ENCODE results near the gene CACNA2D1. TPM values are rescaled to one million over a fixed set of nuclear protein-coding genes. Genes with fewer than 3 reads are reported as not detected.

CACNA2D1 gene
- total RNA-seq, 1 experiment from 2014 or later: 4.3 TPM

DNA sequence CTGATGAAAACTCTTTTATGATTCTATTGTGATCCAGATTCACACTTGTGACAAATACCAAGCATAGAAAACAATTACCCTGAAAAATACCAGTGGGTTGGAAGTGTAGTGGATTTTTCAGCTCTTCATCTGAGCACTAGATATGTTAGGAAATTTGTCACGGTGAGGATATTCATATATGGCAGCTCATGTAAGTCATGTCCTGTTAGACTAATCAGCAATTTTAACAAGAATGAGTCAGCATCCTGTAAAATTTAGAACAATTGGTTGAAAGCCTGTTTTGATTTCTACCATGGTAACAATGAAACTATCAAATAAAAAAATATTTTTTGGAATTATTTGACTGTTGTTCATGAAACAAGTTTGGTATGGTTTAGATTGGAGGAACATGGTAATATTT lies 334.3 kb downstream of the CACNA2D1 start:
- peak; percentile 19 for DNase-seq (ENCODE audit: low read depth)

DNA sequence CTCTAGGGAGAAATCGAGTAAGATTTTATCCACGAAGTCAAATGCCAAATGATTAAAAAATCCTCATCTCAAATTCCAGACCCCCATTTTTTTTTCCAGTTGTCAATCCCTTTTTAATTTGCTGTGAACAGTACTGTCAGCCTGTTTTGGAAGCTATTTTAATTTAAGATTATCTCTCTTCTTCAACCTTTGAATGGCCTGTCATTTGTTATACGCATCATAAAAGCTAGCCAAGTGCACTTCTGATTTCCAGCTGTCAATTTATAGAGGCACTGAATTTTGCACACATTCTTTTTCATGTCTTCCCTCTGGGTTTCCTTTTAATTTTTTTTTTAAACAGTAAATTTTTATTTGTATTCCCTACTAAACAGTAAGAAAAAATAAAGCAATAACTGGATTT lies 337.4 kb downstream of the CACNA2D1 start:
- no peak for DNase-seq (ENCODE audit: low read depth)

DNA sequence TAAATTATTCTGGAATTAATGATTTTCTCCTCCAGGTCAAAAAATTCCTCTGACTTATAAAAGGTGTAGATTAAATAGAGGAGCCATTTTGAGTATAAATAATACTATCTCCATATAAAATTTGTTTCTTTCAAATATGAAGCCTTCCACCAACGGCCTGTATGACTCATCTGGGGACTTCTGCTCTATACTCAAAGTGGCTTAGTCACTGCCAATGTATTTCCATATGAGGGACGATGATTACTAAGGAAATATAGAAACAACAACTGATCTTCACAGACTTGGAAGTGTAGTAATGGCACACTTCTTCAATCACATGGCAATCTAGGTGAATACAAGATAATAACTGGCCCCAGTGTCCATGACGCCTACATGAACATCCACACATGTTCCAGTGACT lies 338.1 kb downstream of the CACNA2D1 start:
- DNase-seq (ENCODE audit: low read depth): peak; percentile 79

DNA sequence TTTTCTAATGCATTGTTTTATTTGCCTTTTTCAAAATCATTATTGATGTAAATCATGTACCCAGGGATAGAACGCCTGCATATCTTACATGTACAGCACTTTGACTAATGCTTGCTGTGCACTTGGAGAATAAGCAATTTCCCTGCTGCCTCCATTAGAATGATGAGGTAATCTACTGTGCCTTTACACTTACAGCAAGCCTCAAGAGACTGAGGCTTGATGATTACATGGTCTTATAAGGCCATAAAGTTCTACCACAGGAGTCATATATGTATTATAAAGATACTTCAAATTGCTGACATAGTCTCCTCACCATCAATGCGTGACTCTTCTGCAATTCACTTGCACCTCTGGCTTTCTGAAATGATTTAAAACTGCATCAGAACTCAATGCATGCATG lies 345.2 kb downstream of the CACNA2D1 start:
- no peak for DNase-seq (ENCODE audit: low read depth)

DNA sequence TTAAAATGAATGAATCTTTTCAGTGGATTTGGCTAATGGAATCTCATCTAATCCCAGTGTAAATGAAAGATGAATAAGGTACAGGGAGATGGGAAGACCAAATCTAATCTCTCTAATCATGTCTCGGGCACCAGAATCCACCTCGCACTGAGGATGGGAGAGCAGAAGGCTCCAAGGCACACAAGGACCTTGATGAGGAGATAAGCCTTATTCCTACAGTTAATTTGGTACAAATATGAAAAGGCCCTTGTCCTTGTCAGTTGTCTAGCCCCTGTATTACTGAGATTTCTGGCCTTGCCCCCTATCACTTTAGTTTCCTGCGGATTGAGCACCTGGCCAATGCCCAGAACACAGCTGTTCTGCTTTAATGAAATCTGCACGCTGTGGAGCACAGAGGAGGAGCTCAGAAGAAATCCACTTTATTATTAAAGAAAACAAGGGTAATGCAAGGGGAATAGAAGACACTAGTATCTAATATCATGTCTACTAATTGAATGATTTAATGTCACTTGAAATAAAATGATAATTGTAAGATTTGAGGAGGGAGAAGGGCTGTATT lies 352.4 kb downstream of the CACNA2D1 start:
- no peak for DNase-seq (ENCODE audit: low read depth)

DNA sequence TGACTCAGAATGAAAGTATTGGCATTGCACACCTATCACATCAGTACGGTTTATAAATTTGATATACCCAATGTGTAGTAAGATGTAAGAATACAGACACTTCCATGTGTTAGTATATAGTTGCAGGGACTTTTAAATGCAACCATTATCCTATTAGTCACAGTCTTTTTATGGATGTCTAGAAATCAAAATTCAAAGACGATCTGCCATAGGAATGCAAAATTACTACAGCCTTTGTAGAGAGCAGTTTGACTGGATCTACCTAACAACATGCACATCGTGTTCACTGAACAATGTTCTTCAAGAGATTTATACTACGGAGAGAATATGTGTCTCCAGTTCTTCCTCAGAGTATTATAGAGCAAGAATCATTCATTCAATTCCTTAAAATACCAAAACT lies 356.5 kb downstream of the CACNA2D1 start:
- no peak for DNase-seq (ENCODE audit: low read depth)

DNA sequence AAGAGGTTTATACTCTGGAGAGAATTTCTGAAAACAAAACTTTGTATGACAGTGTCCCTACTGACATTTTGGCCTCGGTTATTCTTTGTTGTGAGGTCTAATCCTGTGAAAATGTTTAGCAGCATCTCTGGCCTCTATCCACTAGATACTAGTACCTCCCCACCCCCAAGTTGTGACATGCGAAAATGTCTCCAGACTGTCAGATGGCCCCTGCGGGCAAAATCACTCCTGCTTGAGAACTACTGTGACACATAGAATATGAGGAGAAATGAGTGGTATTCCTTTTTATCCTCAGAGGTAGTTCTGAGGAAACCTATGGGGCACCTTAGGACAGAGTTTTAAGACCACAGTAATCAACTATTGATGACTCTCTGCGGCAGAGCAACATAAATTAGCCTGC lies 358.5 kb downstream of the CACNA2D1 start:
- DNase-seq (ENCODE audit: low read depth): no peak

DNA sequence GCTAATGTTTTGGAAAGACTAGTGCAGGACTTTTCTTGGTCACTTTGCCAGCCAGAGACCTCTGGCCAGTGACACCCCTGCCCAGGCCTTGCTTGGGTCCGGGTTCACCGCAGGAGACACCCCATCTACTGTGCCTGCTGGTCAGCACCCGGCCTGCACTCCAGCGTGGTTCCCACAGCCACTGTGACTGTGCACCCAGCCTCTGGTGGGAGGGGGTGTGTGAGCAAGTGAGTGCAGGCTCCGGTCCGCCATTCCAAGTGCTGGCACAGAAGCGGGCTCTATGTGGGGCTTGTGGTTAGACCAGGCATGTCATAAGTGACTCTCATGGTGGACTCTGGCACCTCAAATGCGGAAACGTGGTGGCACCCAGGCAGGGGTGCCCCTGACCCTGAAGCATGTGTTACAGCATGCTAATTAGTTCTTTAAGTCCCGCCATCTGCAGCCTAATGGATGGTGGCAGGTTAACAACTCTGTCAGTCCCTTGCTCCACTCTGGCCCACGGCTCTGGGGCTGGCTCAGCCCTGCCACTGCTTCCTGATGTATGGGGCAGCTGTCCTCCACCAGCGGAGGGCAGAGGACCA lies 361.8 kb downstream of the CACNA2D1 start:
- no peak for DNase-seq (ENCODE audit: low read depth)

DNA sequence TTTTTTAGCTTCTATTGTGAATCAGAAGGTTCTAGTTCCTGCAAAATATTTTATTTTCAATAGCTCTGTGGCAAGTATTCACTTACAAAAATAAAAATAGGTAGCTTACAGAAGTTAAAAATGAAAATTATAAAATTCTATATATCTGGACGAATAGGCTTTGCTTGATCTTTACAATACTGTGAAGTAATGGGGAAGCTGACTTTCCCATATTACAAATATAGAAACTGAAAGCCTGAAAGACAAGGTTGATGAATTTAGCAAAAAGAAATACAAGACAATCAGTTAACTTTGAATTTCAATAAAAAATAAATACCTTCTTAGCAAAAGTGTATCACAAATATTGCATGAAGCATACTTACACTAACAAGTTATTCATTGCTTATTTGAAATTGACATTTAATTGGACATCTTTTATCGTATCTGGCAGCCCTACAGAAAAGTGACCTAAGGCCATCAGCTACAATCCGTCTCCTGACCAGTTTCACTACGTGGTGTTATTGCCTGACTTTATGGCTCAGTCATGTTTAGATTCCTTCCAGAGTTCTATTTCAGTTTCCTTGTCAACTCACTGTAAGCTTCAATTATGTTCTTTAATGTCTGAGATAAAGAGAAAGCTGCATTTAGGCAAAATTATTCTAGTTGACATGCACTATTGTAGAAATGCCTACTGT lies 363.2 kb downstream of the CACNA2D1 start:
- DNase-seq (ENCODE audit: low read depth): no peak

DNA sequence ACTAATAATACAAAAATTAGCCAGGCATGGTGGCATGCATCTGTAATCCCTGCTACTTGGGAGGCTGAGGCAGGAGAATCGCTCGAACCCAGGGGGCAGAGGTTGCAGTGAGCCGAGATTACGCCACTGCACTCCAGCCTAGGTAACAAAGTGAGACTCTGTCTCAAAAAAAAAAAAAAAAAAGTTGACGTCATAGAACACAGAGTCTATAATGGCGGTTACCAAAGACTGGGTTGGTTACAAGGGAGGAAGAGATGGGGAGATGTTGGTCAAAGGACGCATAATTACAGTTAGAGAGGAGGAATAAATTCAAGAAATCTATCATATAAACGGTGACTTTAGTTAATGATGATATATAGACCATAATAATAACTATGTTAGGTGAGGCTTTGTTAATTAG lies 364.1 kb downstream of the CACNA2D1 start:
- no peak for DNase-seq (ENCODE audit: low read depth)

DNA sequence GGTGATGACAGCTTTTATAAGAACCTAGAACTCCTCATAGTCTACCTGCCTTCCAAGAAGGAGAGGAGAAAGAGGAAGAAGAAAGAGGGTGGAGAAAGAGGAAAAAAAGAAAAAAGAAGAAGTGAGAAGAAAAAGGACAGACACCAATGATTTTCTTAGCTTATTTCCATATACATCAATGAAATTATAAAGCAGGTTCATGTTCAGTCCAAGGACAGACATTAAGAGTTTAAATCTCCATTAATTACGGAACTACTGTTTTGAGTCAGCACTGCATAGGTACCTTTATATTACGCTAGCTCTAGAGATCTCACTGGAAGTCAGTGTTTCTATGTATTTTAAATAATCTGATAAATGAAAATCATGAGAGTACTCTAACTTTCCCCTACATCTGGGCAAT lies 364.8 kb downstream of the CACNA2D1 start:
- no peak for DNase-seq (ENCODE audit: low read depth)

DNA sequence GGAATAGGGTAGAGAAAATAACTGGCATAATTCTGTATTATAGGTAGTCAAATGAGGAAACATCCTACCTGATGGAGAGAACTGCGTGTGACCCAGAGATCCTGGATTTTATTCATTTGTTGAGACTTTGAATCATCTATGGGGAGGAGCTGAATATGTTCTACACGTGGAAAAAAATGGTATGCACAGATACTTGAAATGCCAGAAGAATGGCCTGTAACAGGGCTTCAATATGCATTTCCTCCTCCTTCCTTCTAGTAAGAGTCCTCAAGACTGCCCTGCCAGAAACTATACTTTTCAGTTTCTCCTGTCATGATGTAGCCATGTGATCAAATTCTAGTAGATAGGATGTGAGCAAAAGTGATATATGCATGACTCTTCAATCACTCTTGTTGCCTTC lies 372.1 kb downstream of the CACNA2D1 start:
- DNase-seq (ENCODE audit: low read depth): no peak

DNA sequence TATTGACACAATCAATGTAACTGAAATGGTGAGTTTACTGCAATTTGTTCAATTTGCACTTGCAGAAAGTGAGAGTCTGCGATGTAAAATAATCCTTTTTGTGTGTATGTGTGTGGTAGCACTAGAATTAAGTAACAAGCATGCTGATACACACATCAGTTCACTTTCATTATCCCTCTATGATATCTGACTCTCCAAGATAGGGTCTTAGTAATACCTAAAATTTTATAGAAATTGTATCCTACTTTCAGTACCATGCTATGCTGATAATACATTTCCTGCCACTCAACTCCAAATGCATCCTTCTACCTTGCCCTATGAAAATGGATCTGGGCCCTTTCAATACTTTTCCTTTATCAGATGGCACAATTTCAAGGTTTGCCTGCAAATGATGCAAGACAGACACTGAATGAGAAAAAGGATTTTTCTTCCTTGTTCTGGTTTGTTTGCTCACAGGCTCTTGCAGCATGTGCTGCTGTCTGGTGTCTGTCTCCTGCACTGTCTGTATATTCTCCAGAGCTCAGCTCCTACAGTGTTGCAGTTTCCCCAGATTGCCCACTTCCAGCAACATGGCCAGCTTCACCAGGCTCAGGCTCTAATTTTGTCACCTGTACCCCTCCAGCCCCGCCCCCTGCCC lies 375.8 kb downstream of the CACNA2D1 start:
- DNase-seq (ENCODE audit: low read depth): no peak

DNA sequence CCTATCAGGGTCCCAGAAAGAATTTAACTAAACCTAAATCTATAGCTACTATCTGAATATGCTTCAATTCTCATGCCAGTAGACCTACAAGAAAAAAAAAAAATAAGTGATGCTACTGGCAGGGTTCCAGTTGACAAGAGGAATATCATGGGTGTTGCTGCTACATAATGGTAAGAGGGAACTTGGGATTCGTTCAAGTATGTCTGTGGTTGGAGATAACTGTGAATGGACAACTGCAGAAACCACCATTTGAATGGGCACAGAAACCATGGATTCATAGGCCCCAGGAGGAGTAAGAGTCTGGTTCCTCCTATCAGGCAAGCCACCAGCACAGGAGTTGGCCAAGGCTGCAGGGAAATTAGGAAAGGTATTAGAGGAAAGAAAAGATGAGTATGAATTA lies 386.1 kb downstream of the CACNA2D1 start:
- DNase-seq (ENCODE audit: low read depth): no peak

DNA sequence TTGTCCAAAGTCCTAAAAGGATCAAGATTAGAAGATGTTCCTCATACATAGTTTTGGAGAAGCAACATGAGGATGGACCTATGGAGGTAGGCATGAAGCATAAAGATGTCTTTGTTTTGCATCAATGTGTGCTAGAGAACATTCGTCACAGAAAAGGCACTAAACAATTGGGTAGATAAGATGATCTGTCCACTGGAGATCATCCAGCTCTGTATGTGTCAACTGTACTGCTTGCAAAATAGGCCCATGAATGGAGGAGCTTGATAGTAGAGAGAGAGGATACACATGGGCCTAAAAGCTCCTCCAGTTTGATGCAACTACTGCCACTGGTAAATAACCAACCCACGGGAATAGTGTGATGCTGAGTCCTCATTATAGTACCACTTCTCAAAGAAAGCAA lies 387.3 kb downstream of the CACNA2D1 start:
- no peak for DNase-seq (ENCODE audit: low read depth)

DNA sequence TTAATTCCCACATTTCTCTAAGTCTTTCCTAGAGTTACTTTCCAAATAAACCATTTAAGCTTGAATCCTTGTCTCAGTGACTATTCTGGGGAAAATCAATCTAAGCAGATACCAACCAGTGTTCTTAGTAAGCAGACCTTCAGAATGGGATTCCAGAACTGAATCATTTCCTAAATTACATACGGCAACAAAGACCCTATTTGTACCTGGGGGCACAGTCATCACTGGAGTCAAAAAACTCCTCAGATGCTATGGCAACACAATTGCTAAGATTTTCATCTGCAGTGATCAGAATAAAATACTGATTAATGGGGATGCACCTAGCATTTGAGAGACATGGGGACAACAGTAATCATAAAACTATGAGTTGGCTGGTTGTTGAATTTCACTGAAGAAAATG lies 389.0 kb downstream of the CACNA2D1 start:
- DNase-seq (ENCODE audit: low read depth): no peak

DNA sequence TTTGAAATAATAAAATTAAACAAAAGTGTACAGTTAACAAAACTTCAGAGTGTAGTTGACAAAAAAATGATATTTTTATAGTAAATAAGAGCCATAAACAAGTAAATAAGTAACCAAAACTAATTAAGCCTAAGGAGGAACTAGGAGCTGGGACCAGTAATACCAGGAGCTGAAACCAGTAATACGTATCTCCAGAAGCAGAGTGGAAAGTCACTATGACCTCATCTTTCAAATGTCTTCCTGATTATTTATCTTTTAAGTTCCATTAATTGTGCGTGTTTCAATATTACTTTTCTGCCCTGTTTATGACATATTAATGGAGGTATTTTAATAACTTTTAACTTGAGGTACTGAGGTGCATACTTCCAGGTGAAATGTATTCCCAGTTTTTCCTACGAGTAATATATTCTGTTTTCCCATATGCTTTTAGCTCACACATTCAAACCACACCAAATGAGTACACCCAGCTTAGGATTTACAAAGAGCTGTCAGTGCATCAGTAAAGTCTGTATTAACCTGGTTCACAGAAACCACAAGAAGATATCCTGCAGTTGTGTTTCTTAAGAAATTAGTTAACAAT lies 390.0 kb downstream of the CACNA2D1 start:
- DNase-seq (ENCODE audit: low read depth): no peak

DNA sequence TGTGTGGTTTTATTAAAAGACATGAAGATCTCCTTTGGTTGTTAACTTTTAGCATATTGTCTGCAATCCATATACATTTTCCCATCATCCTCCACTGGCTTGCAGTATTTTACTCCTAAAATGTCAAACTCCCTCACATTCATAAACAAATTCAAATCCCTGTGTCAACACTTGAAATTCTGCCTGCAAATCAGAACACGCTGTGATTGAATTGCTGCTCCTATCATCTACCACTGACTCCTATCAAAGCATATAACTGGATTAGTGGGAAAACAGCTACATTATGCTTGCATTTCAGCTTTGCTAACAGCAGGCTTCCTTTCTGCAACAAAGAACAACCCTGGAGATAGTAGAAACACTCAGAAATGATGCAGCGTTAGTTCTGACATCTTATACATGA lies 392.0 kb downstream of the CACNA2D1 start:
- DNase-seq (ENCODE audit: low read depth): no peak

DNA sequence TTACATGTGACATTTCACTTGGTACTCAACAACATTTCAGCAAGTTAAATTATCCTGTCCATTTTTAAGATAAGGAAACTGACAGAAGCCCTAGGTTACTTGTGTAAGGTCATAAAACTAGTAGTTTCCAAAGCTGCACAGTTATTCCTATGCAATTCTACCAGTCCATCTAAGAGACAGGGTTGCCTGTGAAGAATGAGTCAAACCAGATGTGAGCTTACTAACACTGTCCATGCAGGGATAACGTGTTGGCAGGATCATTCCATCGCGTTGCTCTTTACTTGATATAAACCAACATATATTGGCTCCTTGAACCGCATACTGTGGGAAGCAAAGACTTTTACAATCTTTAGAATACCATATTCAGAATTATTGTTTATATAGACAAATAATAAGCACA lies 392.8 kb downstream of the CACNA2D1 start:
- DNase-seq (ENCODE audit: low read depth): peak; percentile 48

DNA sequence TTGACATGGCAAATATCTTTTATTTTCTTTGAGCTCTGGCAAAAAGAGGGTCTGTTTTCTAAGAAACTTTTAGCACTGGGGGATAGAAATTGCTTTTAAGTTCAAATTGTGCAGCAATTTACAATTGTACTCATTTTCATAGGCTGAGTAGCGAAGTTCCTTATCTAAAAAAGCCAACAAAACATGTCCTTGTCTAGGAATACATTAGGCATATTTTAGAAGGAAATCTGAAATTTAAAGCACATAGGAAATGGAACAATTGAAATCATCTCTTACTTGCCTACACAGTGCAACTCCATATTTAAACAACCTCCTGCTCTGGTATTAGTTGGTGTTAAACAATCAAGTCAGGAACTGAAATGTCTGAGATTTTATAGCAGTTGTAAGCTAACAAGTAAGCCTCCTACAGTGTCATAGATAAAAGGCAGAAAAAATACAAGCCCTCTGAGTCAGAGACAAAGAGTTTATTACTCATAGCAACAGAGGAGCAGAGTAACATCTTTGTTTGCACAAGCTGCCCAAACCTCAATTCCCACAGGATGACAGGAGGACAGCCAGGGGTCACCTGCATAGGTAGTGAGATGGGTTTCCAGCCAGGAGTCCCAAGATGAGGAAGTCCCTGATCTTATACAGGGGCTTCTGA lies 393.6 kb downstream of the CACNA2D1 start:
- DNase-seq (ENCODE audit: low read depth): peak; percentile 77

DNA sequence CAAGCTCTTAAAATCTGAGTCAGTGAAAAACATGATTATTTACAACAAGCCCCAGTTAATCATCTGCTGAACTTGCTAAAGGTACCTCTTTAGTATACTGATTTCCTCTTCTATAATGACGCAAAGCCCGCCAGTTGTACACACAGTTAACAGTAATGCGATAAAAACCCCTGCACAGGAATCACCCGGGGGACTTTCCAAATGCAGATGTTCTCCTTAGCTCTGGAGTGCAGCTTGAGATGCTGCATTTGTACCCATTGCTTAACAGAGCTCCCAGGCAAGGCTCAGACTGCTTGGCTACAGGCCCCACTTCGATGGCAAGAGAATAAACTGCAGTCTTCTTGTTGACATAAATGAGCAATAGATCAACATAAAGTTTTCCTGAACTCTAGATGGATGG lies 394.1 kb downstream of the CACNA2D1 start:
- peak; percentile 10 for DNase-seq (ENCODE audit: low read depth)

DNA sequence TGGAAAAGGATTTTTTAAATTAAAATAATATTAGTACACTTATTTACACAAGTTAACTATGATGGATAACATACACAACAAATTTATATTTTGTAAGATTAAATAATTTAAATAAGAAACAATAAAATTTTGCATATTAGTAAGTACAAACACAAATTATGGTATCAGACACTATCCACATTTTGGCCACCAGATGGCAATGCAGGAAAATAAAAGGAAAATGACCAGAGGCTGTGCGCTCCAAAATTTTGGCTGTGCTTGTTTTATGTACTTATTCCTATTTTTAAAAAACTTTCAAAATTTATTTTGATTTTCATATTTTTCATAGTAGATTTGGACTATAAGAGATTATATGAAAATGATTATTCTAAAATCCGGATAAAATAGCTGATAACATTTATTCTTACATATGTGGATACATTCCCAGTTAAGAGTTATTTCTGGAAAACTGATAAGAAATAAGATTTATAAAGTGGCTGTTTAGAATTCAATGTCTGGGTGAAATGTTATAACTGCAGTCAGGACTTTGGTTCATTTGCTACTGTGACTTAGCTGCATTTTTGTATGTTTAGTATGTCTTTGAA lies 399.0 kb downstream of the CACNA2D1 start:
- peak; percentile 36 for DNase-seq (ENCODE audit: low read depth)

All from Daoy (cell line).